KMS-11 (cell line): ENCODE data around the gene DLG5.

Experiments used
- H2AFZ ChIP-seq: fragments of 200-600 bp; sonication (generic); 2 replicates; pipeline ENCODE4 v1.6.1; 2016; ENCODE audit warnings: antibody characterized with exemption, mixed run types, low read depth
- H3K27ac ChIP-seq: fragments of 200-600 bp; sonication (generic); 2 replicates; pipeline ENCODE4 v1.6.1; 2016; ENCODE audit warnings: mild to moderate bottlenecking, mixed run types
- H3K27me3 ChIP-seq: fragments of 200-600 bp; sonication (generic); 2 replicates; pipeline ENCODE4 v1.6.1; 2017; ENCODE audit warnings: mild to moderate bottlenecking, low read depth, mixed run types, moderate library complexity; ENCODE audit not compliant: insufficient read depth
- H3K36me3 ChIP-seq: fragments of 200-600 bp; sonication (generic); 2 replicates; pipeline ENCODE4 v1.6.1; 2017; ENCODE audit warnings: mild to moderate bottlenecking, mixed run types; ENCODE audit not compliant: insufficient read depth
- H3K4me1 ChIP-seq: fragments of 200-600 bp; sonication (generic); 2 replicates; pipeline ENCODE4 v1.6.1; 2016; ENCODE audit warnings: mild to moderate bottlenecking, low read depth, mixed run types; ENCODE audit not compliant: poor library complexity, severe bottlenecking
- H3K4me2 ChIP-seq: fragments of 200-600 bp; sonication (generic); 2 replicates; pipeline ENCODE4 v1.7.0; 2016; ENCODE audit warnings: mild to moderate bottlenecking, mixed run types
- H3K4me3 ChIP-seq: fragments of 200-600 bp; sonication (generic); IDR thresholded peaks from 2 replicates; pipeline ENCODE4 v1.6.1; 2017; ENCODE audit warnings: low read depth, low read length, mixed read lengths; ENCODE audit not compliant: insufficient read depth
- H3K79me2 ChIP-seq: fragments of 200-600 bp; sonication (generic); 2 replicates; pipeline ENCODE4 v1.6.1; 2016; ENCODE audit warnings: low read depth, mixed run types; ENCODE audit not compliant: insufficient read depth
- H3K9ac ChIP-seq: fragments of 200-600 bp; sonication (generic); 2 replicates; pipeline ENCODE4 v1.6.1; 2016; ENCODE audit warnings: mild to moderate bottlenecking, mixed run types
- H4K20me1 ChIP-seq: fragments of 200-600 bp; sonication (generic); 2 replicates; pipeline ENCODE4 v1.6.1; 2016; ENCODE audit warnings: mild to moderate bottlenecking, mixed run types; ENCODE audit not compliant: insufficient read depth
- TF ChIP-seq, protein P1 (sequence below): fragments of 200-600 bp; sonication (generic); conservative IDR thresholded peaks from 2 replicates; pipeline ENCODE4 v1.6.1; 2017; ENCODE audit warnings: low read depth, mild to moderate bottlenecking, antibody characterized with exemption, low read length, moderate library complexity, mixed read lengths

The DLG5 gene

GRCh38 chr10:77789016-77789415 lies 137.5 kb downstream of the DLG5 start:
- TF ChIP-seq, protein P1, sequence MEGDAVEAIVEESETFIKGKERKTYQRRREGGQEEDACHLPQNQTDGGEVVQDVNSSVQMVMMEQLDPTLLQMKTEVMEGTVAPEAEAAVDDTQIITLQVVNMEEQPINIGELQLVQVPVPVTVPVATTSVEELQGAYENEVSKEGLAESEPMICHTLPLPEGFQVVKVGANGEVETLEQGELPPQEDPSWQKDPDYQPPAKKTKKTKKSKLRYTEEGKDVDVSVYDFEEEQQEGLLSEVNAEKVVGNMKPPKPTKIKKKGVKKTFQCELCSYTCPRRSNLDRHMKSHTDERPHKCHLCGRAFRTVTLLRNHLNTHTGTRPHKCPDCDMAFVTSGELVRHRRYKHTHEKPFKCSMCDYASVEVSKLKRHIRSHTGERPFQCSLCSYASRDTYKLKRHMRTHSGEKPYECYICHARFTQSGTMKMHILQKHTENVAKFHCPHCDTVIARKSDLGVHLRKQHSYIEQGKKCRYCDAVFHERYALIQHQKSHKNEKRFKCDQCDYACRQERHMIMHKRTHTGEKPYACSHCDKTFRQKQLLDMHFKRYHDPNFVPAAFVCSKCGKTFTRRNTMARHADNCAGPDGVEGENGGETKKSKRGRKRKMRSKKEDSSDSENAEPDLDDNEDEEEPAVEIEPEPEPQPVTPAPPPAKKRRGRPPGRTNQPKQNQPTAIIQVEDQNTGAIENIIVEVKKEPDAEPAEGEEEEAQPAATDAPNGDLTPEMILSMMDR, result no peak
- no peaks in the 10 kb centered on the region for H3K27me3 ChIP-seq
- H3K79me2 ChIP-seq, result no peaks in the 10 kb centered on the region
- H3K4me3 ChIP-seq, result no peak overlapping the region
- H3K27ac ChIP-seq, result no peak overlapping the region
- no peaks in the 10 kb centered on the region for H3K4me1 ChIP-seq
- H3K36me3 ChIP-seq, result no peaks in the 10 kb centered on the region
- no peak overlapping the region for H2AFZ ChIP-seq
- H4K20me1 ChIP-seq, result no peaks in the 10 kb centered on the region
- no peak overlapping the region for H3K4me2 ChIP-seq
- H3K9ac ChIP-seq, result no peak overlapping the region

- no peaks in the 10 kb centered on the region for H4K20me1 ChIP-seq
Observed at GRCh38 chr10:77788496-77789010, 138.0 kb downstream of the DLG5 start.

GRCh38 chr10:77787440-77787839 lies 139.1 kb downstream of the DLG5 start:
- H3K4me2 ChIP-seq, result no peak overlapping the region
- H3K27ac ChIP-seq, result no peak overlapping the region
- no peak overlapping the region for H3K9ac ChIP-seq
- no peak overlapping the region for H2AFZ ChIP-seq
- H3K79me2 ChIP-seq, result no peaks in the 10 kb centered on the region
- H3K36me3 ChIP-seq, result no peaks in the 10 kb centered on the region
- H3K4me3 ChIP-seq, result no peak overlapping the region
- no peaks in the 10 kb centered on the region for H3K4me1 ChIP-seq
- H4K20me1 ChIP-seq, result no peaks in the 10 kb centered on the region
- TF ChIP-seq, protein P1, result no peak
- H3K27me3 ChIP-seq, result no peaks in the 10 kb centered on the region

More at GRCh38 chr10:77788496-77789010, 138.0 kb downstream of the DLG5 start:
- Histone ChIP-seq H3K36me3 (no peaks in the 10 kb centered on the region), H3K79me2 (no peaks in the 10 kb centered on the region), H3K4me1 (no peaks in the 10 kb centered on the region), H2AFZ (no peak overlapping the region), H3K27ac (no peak overlapping the region), H3K27me3 (no peaks in the 10 kb centered on the region), H3K9ac (no peak overlapping the region), H3K4me2 (no peak overlapping the region), H3K4me3 (no peak overlapping the region)
- TF ChIP-seq, protein P1, result no peak

- H3K27ac ChIP-seq, result no peak overlapping the region
- no peak overlapping the region for H2AFZ ChIP-seq
Observed at GRCh38 chr10:77784856-77785255, 141.7 kb downstream of the DLG5 start.

More at GRCh38 chr10:77784856-77785255, 141.7 kb downstream of the DLG5 start:
- Histone ChIP-seq H3K79me2 (no peaks in the 10 kb centered on the region), H4K20me1 (no peaks in the 10 kb centered on the region), H3K9ac (no peak overlapping the region), H3K4me2 (no peak overlapping the region), H3K4me1 (no peaks in the 10 kb centered on the region), H3K4me3 (no peak overlapping the region), H3K36me3 (no peaks in the 10 kb centered on the region), H3K27me3 (no peaks in the 10 kb centered on the region)
- TF ChIP-seq, protein P1, result no peak
